Progenitor cell of endocrine pancreas (in vitro differentiated cells): Measurements from ENCODE around the gene RAI2. TPM values are rescaled to one million over a fixed set of nuclear protein-coding genes. Genes with fewer than 3 reads are reported as not detected.

Source experiments
- DNase-seq: peaks from one replicate; pipeline ENCODE4 v3.0.0; 2021; ENCODE audit warnings: low spot score; ENCODE audit not compliant: unreplicated experiment
- H3K27ac Mint-ChIP-seq: 2 replicates; pipeline ENCODE4 v1.8.0; 2021; ENCODE audit warnings: mild to moderate bottlenecking, moderate library complexity, mixed read lengths
- H3K27me3 Mint-ChIP-seq: 2 replicates; pipeline ENCODE4 v1.8.0; 2021; ENCODE audit warnings: mixed read lengths
- H3K36me3 Mint-ChIP-seq: 2 replicates; pipeline ENCODE4 v1.8.0; 2022; ENCODE audit warnings: mixed read lengths; ENCODE audit not compliant: insufficient read depth
- H3K4me1 Mint-ChIP-seq: 2 replicates; pipeline ENCODE4 v1.8.0; 2021; ENCODE audit warnings: low read depth, mixed read lengths
- H3K4me3 Mint-ChIP-seq: 2 replicates; pipeline ENCODE4 v1.8.0; 2021; ENCODE audit warnings: low read depth, mild to moderate bottlenecking, moderate library complexity, mixed read lengths
- H3K9me3 Mint-ChIP-seq: 2 replicates; pipeline ENCODE4 v1.8.0; 2021; ENCODE audit warnings: low read depth, mixed read lengths
- total RNA-seq: library from RNA; stranded (reverse); gene quantifications from 2 replicates; pipeline ENCODE4 v1.2.1, GENCODE V29; 2021
- TF ChIP-seq, protein P1 (sequence below): fragments of 200-600 bp; sonication (generic); IDR thresholded peaks from one replicate; pipeline ENCODE4 v1.5.0; 2021; ENCODE audit warnings: antibody characterized with exemption, mild to moderate bottlenecking; ENCODE audit not compliant: unreplicated experiment

Gene RAI2
- total RNA-seq, 1 donor from 2014 or later, result 7.0 TPM

DNA sequence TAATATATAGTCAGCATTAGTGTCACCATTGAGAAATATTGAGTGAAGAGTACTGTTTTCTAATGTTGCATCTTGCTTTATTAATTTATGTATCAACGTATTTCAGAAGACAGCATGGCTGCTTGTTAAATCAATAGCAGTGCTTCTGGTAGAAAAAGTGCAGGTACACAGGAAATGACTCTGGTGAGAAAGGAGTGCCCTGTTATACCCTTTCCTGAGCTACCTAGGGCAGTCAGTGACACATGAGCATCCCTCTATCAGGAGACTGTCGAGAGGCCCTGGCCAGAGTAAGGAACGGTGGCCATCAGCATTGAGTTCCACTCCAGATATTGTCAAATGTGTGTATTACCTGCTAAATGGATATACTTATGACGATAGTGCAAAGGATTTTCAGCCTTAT is 81.7 kb downstream of the RAI2 start:
- no peak overlapping the region for H3K4me3 Mint-ChIP-seq
- peaks cover 16% of the 10 kb centered on the region for H3K9me3 Mint-ChIP-seq
- DNase-seq, result no peak
- no peaks in the 10 kb centered on the region for H3K36me3 Mint-ChIP-seq
- H3K27ac Mint-ChIP-seq, result no peak overlapping the region
- TF ChIP-seq, protein P1, sequence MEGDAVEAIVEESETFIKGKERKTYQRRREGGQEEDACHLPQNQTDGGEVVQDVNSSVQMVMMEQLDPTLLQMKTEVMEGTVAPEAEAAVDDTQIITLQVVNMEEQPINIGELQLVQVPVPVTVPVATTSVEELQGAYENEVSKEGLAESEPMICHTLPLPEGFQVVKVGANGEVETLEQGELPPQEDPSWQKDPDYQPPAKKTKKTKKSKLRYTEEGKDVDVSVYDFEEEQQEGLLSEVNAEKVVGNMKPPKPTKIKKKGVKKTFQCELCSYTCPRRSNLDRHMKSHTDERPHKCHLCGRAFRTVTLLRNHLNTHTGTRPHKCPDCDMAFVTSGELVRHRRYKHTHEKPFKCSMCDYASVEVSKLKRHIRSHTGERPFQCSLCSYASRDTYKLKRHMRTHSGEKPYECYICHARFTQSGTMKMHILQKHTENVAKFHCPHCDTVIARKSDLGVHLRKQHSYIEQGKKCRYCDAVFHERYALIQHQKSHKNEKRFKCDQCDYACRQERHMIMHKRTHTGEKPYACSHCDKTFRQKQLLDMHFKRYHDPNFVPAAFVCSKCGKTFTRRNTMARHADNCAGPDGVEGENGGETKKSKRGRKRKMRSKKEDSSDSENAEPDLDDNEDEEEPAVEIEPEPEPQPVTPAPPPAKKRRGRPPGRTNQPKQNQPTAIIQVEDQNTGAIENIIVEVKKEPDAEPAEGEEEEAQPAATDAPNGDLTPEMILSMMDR, result no peak
- H3K27me3 Mint-ChIP-seq, result no peaks in the 10 kb centered on the region
- H3K4me1 Mint-ChIP-seq, result no peaks in the 10 kb centered on the region

DNA sequence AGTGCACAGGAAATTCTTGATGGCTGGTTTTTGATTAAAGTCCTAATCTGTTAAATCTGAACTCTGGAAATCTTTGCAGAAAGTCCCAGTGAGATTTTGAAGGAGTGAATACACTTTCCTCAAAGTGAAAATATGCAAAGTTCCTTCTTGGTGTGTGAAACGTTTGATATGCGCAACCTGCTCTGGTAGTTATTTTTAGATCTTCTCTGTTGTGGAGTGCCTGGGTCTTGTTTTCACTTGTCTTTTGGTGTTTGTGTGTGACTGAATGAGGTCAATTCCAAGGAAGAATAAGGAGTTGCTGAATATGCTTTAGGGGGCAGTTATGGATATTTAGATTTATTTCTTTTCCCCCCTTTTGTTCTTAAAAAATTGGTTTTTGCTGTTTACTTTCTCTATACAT is 82.1 kb downstream of the RAI2 start:
- Mint-ChIP-seq H3K9me3 (peaks cover 16% of the 10 kb centered on the region), H3K36me3 (no peaks in the 10 kb centered on the region), H3K27ac (no peak overlapping the region), H3K4me3 (no peak overlapping the region), H3K4me1 (no peaks in the 10 kb centered on the region), H3K27me3 (no peaks in the 10 kb centered on the region)
- TF ChIP-seq, protein P1, result no peak
- no peak for DNase-seq

DNA sequence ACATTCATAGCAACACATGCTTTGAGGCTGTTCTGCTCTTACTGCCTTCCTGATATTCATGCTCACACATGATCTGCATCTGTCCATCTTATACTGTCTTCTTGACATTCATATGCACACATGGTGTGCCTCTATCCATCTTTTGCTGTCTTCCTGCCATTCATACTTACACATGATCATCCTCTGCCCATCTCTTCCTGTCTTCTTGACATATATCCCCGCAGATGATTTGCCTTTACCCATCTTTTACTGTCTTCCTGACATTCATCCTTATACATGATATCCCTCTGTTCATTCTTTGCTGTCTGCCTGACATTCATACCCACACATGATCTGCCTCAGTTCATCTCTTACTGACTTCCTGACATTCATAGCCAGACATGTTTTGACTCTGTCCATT is 87.0 kb downstream of the RAI2 start:
- Mint-ChIP-seq H3K36me3 (no peaks in the 10 kb centered on the region), H3K27me3 (no peaks in the 10 kb centered on the region), H3K4me1 (no peaks in the 10 kb centered on the region), H3K27ac (no peak overlapping the region), H3K9me3 (peaks cover 5% of the 10 kb centered on the region), H3K4me3 (no peak overlapping the region)
- no peak for DNase-seq
- TF ChIP-seq, protein P1, result no peak

DNA sequence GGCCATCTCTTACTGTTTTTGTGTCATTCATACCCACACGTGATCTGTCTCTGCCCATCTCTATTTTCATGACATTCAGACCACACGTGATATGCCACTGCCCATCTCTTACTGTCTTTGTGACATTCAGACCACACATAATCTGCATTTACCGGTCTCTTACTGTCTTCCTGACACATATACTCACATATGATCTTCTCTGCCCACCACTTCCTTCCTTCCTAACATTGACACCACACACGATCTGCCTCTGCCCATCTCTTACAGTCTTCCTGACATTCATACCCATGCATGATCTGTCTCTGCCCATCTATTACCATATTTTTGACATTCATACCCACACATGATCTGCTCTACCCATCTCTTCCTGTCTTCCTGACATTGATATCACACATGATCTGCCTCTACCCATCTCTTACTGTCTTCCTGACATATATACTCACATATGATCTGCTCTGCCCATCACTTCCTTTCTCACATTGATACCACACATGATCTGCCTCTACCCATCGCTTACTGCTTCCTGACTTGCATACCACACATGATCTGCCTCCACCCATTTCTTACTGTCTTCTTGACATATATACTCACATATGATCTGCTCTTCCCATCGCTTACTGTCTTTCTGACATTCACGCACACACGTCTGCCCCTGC is 87.7 kb downstream of the RAI2 start:
- no peaks in the 10 kb centered on the region for H3K36me3 Mint-ChIP-seq
- H3K4me3 Mint-ChIP-seq, result no peak overlapping the region
- TF ChIP-seq, protein P1, result no peak

DNA sequence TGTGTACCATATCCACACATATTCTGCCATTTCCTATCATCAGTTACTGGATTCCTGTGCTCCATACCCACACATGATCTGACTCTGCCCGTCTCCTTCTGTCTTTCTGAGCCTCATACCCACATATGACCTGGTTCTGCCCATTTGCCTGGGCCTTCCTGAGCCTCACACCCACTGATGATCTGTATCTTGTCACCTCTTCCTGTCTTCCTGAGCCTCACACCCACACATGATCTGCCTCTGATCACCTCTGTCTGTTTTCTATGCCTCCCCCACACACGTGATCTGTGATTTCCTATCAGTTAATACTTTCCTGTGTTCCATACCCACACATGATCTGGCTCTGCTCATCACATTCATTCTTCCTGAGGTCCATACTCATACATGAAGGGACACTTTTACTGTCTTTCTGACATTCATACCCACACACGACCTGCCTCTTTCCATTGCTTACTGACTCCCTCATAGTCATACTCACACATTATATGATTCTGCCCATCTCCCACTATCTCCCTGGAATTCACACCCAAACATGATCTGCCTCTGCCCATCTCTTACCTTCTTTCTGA is 91.3 kb downstream of the RAI2 start:
- Mint-ChIP-seq H3K4me1 (no peaks in the 10 kb centered on the region), H3K27me3 (no peaks in the 10 kb centered on the region), H3K4me3 (no peak overlapping the region), H3K9me3 (no peaks in the 10 kb centered on the region), H3K36me3 (no peaks in the 10 kb centered on the region), H3K27ac (no peak overlapping the region)
- TF ChIP-seq, protein P1, result no peak
- DNase-seq, result no peak

More for the DNA sequence above, 87.7 kb downstream of the RAI2 start:
- Mint-ChIP-seq H3K9me3 (peaks cover 5% of the 10 kb centered on the region), H3K27me3 (no peaks in the 10 kb centered on the region), H3K4me1 (no peaks in the 10 kb centered on the region), H3K27ac (no peak overlapping the region)
- no peak for DNase-seq
